GM19395 (cell line): ENCODE data around the gene RPS3.
"Not testable (repeated sequence)": the region's sequence is repeated elsewhere in the genome, so short reads cannot be mapped to it uniquely, and the experiment has no call there.

ENCODE experiments used
- ATAC-seq: cut with Tn5 transposase; IDR thresholded peaks from one replicate; pipeline ENCODE4 v1.9.1; 2021; ENCODE audit warnings: mild to moderate bottlenecking, moderate library complexity; ENCODE audit not compliant: unreplicated experiment

The RPS3 gene

DNA sequence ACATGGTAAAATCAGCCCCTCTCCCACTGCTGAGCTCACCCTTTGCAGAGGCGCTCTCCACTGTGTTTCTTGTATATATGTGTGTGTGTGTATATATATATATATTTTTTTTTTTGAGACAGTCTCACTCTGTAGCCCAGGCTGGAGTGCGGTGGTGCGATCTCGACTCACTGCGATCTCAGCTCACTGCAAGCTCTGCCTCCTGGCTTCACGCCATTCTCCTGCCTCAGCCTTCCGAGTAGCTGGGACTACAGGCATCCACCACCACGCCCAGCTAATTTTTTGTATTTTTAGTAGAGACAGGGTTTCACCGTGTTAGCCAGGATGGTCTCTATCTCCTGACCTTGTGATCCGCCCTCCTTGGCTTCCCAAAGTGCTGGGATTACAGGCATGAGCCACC is 13.8 kb downstream of the RPS3 start:
- ATAC-seq = not testable (repeated sequence)

DNA sequence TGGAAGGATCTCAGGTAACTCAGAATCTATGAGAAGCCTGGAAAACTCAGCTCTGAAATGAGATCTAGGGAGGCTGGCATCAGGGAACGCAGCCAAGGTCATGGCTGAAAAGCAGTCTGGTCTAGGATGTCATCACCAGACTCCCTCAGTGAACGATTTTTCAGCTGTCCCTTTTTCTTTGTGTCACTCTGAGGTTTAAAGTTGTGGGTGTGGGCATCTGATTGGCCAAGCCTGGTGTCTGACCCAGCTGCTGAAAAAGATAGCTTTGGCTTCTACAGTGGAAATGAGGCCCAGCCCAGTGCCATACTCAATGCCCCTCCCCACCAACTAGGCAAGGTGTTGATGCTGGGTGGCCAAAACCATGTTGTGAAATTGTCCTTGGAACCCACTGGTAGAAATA is 14.5 kb downstream of the RPS3 start:
- no peak for ATAC-seq

DNA sequence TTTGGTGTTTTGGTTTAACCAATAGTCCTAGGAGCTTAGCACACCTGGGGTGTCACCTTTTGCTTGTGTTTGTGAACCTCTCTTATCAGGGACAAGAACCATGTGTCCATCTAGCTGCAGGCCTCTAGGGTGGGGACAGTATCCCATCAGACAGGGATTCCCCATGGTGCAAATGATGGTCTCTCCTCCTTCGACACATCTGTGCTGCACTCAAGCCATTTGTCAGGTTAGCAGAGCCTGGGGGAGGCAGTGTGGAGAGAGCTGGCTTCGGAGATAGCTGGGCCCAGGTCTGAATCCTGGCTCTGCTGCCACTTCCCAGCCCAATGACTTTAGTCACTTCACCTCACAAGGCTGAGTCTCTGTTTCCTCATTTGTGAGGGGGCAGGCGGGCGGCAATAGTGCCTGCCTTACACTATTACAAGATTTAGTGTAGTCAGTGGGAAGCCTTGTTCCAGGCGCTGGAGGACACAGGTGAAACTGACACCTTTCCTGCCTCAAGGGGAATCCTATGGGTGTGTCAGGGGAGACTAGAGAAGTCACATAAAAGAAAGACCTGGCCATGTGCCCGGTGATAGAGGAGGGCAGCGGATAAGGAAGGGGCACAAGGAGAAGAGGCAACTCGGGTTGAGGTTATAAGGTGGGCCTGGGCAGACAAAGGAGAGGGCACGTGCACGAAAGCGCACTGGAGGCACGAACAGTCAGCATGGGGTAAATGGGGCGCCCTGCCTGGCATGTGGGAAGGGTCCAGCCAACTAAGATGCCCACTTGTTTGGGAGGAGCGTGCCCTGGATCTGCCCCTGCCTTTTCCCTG is 21.1 kb downstream of the RPS3 start:
- ATAC-seq = no peak

DNA sequence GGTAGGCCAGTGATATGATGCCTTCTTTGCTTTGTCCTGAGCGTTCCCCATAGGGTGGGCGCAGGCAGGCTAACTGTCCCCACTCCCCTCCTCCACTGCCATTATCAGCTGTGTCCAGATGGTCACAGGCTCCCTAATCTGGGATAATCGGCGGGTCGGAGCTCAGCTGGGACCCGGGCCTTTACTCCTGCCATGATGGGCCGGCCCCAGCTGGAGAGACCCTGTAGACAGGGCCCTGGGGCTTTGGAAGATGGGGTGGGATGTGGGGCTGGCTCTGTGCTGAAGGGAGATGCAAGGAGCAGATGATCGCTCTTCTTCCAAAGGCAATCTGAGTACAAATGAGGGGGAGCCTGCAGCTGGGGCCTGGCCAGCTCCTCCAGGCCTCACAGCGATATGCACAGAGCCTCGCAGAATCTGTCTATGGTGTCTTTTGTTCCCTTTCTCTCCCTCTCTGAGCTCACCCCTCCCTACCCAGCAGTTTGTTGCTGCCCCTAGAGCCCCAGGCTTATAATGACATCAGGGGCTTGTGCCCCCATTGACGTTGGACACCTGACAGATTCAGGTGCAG is 21.8 kb downstream of the RPS3 start:
- no peak for ATAC-seq

DNA sequence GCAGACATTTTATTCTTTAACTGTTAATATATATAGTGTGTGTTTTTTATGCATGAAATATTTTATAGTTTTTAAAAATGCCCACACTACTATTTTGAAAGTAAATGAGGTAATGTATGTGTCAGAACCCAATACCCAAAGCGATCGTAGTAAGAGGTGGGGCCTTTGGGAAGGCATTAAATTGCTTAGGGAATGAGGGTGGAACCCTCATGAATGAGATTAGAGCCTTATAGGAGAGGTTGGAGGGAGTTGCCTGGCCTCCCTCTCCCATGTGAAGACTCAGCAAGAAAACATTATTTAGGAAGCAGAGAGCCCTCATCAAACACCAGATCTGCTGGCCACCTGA is 22.6 kb downstream of the RPS3 start:
- no peak for ATAC-seq

DNA sequence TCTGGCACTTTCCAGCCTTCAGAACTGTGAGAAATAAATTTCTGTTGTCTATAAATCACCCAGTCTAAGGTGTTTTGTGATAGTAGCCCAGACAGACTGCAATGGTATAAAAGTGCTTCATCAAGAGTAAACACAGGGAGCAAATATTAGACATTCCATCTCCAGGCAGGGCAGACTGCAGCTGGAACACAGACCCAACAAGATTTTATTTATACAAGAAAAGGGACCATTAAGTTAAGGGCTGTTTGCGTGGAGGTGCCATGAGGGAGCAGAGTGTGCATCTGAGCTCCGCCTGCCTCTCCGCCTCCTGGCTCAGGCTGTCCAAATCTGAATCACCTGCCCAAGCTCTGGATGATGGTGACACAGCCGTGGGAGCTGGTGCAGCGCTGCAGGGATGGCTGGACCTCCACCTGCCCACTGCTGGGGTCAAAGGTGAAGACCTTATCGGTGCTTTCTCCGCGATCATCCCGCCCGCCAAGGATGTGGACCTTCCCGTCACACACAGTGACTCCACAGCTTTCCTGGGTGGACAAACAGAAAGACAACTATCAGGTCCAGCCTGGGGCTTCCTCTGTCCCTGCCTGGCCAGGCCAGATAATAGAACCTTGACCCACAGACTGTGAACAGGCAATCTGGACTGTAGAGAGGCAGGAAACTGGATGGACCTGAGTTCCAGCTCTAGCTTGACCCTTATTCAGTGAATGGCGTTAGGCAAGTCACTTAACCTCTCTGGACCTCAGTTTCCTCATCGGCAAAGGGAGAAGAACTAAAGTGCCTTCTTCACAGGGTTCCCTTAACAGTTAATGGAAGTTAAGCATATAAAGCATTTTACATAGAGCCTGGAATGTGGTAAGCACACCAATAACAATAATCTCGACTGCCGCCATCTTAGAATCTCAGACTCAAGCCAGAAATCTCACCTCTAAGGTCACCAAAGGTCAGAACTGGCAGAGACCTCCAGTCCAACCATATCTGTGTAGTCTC is 23.2 kb downstream of the RPS3 start:
- ATAC-seq = no peak

DNA sequence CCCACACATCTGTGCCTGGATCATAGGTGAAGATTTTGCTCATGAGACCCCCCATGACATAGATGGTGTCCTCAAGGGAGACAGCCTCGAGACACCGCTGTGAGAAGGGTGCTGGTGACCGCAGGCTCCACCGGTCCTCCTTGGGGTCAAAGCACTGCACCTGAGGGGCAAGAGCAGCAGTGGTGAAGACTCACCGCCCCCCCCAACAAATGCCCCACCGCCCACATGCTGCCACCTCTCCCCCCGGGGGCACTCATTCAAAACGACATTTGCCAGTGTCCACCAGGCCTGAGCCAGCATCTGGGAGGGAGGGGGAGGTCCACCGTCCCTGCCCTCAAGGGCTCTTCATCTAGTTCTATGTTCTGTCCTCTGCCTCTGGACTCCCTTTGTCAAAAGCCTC is 24.4 kb downstream of the RPS3 start:
- ATAC-seq = no peak

DNA sequence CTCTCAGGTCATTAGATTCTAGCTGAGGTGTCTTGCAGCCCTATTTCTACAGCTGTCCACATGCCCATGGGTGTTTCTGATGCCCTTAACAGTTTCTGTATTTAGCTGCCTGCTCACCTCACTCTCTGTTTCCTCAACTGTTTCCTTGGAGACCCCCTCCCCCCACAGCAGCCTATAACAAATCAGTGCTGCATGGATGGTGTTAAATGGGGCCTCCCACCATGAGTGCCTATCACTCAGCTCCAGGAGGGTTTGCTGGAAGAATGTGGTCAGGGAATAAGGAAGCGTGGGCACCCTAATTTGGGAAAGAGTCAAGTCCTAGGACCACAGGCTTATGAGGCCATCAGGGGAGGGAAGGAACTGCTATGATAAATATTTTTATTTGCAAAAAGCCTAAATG is 25.1 kb downstream of the RPS3 start:
- ATAC-seq = no peak

DNA sequence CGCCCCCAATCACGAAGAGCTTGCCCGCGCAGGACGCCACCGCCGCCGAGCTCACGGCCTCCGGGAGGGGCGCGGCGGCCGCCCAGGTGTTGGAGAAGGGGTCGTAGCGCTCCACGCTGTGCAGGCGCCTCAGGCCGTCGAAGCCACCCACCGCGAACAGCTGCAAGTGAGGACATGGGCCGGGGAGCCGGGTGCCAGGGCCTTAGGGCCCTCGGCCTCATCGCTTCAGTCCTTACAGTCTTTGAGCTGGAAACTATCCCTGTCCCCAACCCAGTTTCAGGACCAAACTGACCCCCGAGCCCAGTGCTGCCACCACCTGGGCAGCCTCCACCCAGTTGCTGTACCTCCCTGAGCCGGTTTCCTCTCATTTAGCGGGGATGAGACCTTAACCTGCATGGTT is 26.1 kb downstream of the RPS3 start:
- ATAC-seq = no peak

DNA sequence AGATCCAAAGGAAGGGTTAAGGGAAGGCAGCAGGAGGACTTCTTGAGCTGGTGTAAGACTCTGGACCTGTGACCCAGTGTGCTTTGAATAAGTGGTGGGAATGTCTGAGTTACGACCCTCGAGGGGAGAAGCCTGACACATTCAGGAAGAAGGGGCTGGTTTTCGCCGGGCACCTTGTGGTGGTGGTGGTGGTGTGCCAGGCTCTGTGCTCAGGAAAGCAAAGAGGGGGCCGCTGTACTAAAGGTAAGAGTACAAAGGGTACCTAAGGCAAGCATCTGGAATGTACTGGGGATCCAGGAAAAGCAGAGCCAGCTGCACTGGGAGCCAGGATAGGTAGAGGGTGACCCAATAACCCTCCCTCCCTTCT is 27.4 kb downstream of the RPS3 start:
- ATAC-seq = no peak

DNA sequence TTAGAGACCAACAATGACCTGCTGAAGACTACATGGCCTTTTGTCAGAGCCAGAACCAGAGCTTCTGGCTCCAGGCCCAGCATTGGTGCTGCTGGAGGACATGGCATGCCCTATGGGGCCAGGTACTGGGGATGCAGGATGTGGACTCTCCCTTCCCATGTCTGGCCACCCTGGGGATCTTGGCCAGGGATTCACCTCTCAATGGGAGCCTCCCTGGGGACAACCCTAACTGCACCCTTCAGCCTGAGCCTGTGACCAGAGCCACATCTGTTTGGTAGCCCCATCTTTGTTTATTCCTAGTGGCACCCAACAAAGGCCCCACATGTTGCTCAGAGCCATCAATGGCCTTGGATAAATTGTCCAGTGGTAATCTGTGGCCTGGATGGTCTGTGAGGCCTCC is 27.9 kb downstream of the RPS3 start:
- ATAC-seq = no peak

DNA sequence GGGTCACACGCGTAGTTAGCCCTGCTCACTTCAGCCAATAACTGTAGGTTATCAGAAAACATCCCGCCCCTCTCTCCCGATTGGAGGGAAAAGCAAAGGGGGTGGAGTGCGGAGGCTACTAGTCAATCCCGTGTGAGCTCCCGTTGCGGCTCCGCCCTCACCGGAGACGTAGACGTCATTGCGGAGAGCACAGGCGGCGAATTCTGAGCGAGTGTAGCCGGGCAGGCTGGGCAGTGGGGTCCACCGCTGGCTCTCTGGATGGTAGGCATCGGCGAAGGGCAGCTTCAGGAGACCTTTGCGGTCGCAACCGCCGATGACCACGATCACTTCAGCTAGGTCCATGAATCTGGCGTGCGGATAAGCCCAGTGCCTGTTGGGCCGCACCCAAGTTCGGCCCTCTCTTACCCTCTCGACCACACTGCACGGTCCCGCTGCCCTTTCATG is 29.0 kb downstream of the RPS3 start:
- no peak for ATAC-seq

DNA sequence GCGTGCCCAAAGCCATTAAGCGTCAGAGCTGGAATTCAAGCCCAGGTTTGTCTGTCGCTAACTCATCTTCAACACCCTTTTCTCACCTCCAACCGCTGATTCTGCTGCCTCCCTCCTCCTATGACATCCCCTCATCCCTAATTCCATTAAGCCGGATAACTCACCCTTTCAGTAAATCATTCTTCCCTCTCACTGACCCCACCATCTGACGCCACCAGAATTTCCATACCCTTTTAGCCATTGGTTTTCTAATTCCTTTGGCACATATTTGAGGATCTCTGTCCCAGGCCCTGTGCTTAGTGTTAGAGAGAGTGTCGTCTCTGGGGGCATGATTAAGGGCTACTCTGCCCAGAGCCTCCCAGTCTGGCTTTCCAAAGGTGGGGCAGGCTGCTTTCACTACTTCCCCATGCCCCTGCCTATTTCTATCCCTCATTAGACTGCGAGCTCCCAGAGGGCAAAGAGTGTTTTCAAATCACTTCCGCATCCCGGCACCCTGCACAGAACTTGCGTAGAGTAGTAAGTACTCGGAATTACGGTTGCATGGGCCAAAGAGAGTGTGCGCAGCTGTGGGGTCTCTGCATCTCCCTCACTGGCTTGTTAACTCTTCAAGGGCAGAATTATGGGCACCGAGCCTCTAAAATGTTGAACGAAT is 29.8 kb downstream of the RPS3 start:
- no peak for ATAC-seq

DNA sequence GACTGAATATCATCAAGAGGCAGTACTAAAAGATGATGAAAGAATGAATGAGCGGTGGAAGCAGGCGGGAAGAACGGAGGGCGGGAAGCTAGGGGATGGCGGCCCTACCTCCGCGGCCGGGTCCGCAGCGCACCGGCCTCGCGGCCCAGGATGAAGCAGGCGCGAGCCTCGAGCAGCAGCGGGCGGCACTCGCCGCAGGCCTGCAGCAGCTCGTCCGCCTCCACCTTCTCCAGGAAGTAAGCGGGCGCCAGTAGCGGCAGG is 30.3 kb downstream of the RPS3 start:
- ATAC-seq = no peak

DNA sequence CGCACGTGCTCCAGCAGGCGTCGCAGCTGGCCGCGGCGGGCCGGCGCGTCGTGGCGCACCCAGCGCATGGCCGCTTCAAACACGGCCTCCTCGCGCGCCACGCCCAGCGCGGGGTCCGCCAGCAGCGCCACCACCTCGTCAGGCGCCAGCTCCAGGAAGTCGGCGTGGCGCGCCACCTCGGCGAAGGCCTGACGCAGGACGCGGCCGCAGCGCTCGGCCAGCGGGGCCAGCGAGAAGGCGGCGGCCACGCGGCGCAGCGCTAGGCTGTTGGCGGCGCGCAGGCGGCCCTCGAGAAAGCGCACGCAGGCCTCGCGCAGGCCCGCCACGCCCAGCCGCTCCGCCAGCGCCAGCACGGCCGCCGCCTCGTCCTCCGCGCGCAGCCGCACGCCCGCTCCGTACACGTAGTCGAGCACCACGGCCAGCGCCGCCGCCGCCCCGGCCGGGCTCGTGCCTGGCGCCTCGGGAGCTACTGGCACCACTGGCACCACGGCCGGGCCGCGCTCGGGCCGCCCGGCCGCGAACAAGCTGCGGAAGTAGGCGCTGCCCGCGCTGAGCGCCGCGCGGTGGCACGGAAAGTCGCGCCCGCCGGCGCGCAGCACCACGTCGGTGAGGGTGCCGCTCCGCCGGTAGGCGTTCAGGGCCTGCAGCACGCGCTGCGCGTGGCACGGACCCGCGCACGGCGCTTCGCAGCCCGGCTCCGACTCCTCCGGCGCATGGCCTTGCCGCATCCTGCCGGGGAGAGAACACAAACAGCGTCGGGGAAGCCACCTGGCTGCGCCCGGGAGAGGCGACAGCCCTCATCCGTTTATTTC is 30.8 kb downstream of the RPS3 start:
- no peak for ATAC-seq

DNA sequence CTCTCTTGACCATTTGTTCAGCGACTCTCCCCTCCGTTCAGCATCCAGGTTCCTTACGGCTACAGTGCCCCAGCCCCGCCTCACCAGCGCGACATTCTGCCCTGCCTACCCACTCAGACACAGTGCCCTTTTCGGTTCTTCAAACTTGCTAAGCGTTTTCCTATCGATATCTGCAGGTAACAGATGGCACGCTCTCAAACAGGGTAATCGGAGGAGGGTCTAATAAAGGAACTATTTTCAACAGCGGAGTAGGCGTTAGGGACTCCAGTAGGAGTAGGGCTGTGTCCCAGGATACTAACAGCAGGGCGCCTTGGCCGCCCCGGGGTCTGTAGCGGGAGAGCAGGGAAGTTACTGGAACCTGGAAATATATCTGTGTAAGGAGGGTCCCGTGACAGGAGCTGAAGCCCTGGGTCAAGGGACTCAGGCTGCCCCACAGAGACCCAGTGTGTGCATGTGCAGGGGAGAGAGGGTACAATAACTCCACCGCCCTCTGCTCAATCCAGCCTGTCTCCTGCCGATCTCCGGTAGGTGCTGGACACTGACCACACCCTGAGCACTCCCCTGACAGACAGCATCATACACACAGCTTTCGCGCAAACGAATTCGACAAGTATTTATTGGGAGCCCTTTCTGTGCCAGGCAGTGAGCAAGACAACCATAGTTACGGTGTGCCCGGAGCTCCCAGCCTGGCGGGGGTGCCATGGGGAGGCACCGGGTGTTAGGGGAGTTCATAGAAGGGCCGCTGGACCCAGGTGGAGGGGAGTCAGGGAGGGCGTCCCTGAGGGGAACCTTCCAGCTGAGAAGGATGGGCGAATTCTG is 31.6 kb downstream of the RPS3 start:
- ATAC-seq = no peak

DNA sequence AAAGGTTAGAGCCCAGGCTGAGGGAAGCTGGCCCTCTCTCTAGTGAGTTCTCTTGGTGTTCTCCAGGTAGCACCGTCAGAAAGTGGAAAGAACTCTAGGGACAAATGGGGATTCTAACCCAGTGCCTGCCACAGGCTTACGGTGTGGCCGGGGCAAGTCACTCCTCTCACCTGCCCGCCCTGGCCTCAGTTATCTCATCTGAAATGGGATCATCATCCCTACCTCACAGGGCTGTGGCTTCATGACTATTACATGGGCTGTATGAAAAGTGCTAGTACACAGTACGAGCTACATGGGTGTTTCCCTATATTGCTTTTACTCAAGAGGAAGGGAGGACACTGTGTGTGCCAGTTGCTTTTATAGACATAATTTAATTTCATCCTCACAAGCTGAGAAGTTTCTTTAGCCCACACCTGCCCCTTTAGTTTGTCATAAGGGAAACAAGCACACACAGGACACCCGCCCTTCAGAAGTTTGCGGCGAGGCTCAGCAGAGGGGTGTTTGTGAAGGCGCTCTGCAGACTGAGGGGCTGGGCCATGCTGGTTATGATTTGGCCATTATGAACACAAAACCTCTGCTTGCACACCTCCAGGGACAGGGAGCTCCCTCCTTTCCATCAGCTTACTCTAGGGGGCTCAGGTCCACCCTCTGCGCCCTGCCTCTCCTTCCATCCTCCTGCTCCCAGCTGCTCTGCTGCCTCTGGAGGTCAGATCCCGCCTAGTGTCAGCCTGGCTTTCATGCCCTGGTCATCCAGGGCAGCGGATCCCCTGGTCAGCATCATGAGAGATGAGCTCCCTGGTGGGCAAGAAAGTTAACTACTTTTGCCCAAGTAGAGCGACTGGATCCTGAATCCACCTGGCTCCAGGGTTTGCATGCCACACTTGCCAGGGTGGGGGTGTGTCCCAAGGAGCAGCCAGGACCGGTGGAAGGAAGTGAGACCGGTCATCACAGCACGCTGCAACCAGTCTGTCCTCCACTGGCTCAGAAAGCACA is 32.5 kb downstream of the RPS3 start:
- no peak for ATAC-seq

DNA sequence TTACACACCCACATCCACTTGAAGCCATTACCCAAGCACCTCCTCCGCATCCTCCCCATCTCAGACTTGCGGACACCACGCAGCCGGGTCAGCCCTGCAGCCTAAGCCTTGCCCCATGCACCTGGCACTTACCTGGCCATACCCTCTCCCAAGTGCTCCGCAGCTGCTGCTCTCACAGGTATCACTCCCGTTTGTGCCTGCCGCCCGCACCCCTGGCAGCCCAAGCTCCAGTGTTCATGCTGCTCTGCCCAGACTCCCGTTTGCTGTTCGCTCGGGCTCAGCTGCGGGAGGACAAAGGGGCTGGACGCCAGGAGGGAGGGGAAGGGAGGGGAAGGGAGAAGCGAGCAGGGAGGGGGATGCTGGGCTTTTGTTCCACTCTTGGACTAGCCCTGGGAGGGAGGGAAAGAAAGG is 33.6 kb downstream of the RPS3 start, which contains the start of gene KLHL35:
TSS of gene KLHL35 (minus strand) at position 293 of the 411 bp plus-strand sequence. CDS start 2,574 bp downstream, outside the sequence.
- no peak for ATAC-seq
